GM19455 (cell line): ENCODE results near the gene GART.
A peak's percentile ranks its signal among the peaks of the same experiment; 100 is the strongest.

Experiments
- ATAC-seq: cut with Tn5 transposase; IDR thresholded peaks from one replicate; pipeline ENCODE4 v1.9.1; 2021; ENCODE audit not compliant: unreplicated experiment

GART gene

DNA sequence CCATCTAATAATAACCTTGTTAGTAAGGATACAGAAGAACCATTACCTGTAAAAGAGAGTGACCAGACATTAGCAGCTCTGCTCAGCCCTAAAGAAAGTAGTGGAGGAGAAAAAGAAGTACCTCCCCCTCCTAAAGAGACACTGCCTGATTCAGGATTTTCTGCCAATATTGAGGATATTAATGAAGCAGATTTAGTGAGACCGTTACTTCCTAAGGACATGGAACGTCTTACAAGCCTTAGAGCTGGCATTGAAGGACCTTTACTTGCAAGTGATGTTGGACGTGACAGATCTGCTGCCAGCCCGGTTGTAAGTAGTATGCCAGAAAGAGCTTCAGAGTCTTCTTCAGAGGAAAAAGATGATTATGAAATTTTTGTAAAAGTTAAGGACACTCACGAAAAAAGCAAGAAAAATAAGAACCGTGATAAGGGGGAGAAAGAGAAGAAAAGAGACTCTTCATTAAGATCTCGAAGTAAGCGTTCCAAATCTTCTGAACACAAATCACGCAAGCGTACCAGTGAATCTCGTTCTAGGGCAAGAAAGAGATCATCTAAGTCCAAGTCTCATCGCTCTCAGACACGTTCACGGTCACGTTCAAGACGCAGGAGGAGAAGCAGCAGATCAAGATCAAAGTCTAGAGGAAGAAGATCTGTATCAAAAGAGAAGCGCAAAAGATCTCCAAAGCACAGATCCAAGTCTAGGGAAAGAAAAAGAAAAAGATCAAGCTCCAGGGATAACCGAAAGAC, 12.5 kb upstream of the GART start:
- ATAC-seq = no peak

DNA sequence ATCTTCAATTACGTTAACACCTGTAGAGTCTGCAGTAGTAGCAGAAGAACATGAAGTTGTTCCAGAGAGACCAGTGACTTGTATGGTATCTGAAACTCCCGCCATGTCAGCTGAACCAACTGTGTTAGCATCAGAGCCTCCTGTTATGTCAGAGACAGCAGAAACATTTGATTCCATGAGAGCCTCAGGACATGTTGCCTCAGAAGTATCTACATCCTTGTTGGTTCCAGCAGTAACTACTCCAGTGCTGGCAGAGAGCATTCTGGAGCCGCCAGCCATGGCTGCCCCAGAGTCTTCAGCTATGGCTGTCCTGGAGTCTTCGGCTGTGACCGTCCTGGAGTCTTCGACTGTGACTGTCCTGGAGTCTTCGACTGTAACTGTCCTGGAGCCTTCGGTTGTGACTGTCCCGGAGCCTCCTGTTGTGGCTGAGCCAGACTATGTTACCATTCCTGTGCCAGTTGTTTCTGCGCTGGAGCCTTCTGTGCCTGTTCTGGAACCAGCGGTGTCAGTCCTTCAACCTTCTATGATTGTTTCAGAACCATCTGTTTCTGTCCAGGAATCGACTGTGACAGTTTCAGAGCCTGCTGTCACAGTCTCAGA, 11.2 kb upstream of the GART start:
- no peak for ATAC-seq

DNA sequence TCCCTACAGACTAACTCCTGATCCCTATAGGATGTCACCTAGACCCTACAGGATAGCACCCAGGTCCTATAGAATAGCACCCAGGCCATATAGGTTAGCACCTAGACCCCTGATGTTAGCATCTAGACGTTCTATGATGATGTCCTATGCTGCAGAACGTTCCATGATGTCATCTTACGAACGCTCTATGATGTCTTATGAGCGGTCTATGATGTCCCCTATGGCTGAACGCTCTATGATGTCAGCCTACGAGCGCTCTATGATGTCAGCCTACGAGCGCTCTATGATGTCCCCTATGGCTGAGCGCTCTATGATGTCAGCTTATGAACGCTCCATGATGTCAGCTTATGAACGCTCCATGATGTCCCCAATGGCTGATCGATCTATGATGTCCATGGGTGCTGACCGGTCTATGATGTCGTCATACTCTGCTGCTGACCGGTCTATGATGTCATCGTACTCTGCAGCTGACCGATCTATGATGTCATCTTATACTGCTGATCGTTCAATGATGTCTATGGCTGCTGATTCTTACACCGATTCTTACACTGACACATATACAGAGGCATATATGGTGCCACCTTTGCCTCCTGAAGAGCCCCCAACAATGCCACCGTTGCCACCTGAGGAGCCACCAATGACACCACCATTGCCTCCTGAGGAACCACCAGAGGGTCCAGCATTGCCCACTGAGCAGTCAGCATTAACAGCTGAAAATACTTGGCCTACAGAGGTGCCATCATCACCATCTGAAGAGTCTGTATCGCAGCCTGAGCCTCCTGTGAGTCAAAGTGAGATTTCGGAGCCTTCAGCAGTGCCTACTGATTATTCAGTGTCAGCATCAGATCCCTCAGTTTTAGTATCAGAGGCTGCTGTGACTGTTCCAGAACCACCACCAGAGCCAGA, 10.4 kb upstream of the GART start:
- no peak for ATAC-seq

DNA sequence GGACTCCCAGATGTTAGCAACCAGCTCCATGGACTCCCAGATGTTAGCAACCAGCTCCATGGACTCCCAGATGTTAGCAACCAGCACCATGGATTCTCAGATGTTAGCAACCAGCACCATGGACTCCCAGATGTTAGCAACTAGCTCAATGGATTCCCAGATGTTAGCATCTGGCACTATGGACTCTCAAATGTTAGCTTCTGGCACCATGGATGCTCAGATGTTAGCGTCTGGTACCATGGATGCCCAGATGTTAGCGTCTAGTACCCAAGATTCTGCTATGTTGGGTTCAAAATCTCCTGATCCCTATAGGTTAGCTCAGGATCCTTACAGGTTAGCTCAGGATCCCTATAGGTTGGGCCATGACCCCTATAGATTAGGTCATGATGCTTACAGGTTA, 9.7 kb upstream of the GART start:
- no peak for ATAC-seq

DNA sequence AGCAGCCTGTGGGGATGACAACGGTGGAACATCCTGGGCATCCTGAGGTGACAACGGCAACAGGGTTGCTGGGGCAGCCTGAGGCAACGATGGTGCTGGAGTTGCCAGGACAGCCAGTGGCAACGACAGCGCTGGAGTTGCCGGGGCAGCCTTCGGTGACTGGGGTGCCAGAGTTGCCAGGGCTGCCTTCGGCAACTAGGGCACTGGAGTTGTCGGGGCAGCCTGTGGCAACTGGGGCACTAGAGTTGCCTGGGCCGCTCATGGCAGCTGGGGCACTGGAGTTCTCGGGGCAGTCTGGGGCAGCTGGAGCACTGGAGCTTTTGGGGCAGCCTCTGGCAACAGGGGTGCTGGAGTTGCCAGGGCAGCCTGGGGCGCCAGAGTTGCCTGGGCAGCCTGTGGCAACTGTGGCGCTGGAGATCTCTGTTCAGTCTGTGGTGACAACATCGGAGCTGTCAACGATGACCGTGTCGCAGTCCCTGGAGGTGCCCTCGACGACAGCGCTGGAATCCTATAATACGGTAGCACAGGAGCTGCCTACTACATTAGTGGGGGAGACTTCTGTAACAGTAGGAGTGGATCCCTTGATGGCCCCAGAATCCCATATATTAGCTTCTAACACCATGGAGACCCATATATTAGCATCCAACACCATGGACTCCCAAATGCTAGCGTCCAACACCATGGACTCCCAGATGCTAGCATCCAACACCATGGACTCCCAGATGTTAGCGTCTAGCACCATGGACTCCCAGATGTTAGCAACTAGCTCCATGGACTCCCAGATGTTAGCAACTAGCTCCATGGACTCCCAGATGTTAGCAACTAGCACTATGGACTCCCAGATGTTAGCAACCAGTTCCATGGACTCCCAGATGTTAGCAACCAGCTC, 9.1 kb upstream of the GART start:
- ATAC-seq = no peak

DNA sequence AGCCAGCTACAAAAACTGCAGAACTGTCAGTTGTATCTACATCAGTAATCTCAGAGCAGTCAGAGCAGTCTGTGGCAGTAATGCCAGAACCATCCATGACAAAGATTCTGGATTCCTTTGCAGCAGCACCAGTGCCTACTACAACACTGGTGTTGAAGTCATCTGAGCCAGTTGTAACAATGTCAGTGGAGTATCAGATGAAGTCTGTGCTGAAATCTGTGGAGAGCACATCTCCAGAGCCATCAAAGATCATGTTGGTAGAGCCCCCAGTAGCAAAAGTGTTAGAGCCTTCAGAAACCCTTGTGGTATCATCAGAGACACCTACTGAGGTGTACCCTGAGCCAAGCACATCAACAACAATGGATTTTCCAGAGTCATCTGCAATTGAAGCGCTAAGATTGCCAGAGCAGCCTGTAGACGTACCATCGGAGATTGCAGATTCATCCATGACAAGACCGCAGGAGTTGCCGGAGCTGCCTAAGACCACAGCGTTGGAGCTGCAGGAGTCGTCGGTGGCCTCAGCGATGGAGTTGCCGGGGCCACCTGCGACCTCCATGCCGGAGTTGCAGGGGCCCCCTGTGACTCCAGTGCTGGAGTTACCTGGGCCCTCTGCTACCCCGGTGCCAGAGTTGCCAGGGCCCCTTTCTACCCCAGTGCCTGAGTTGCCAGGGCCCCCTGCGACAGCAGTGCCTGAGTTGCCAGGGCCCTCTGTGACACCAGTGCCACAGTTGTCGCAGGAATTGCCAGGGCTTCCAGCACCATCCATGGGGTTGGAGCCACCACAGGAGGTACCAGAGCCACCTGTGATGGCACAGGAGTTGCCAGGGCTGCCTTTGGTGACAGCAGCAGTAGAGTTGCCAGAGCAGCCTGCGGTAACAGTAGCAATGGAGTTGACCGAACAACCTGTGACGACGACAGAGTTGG, 8.2 kb upstream of the GART start:
- no peak for ATAC-seq

DNA sequence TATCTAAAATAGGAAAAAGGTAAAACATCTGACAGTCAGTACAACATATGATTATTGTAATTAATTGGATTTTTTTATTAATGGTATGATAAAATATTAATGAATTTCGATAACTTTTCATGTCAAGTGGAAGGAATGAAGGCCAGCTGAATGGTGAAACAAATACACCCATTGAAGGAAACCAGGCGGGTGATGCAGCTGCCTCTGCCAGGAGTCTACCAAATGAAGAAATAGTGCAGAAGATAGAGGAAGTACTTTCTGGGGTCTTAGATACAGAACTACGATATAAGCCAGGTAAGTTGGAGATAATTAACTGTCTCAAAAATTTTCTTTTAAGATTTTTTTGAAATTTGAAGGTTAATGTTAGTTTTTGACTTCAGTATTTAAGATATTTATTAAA, 4.2 kb upstream of the GART start:
- no peak for ATAC-seq

DNA sequence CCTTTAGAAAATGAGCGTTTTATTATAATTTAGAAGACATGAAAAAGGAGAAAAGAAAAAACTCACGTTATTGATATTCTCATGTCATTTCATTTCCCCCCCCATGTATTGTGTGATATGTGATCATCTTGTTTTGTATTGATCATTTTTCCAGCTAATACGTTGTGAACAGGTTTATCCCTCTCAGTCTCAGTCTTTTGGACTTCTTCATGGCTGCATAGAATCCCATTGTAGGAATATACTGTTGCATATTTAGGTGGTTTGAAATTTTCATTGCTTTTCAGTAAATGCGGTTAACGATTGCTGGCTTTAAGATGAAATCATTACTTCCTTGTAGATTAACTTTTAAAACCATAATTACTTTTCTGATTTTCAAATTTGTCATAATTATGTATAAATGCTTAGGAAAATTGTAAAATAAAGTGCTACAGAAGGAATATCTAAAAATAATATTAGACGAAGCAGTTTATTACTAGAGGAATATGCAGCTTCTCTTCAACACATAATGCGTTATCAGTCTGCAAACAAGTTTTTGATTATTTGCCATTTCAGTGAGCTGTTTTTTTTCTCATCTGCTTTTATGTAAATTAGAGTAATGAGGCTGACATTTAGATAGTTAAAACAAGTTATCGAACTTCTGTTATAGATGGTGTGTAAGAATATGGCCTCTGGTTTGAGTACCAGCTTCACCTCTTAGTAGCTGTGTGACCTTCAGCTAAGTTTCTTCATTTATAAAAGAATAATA, 2.7 kb upstream of the GART start:
- no peak for ATAC-seq

DNA sequence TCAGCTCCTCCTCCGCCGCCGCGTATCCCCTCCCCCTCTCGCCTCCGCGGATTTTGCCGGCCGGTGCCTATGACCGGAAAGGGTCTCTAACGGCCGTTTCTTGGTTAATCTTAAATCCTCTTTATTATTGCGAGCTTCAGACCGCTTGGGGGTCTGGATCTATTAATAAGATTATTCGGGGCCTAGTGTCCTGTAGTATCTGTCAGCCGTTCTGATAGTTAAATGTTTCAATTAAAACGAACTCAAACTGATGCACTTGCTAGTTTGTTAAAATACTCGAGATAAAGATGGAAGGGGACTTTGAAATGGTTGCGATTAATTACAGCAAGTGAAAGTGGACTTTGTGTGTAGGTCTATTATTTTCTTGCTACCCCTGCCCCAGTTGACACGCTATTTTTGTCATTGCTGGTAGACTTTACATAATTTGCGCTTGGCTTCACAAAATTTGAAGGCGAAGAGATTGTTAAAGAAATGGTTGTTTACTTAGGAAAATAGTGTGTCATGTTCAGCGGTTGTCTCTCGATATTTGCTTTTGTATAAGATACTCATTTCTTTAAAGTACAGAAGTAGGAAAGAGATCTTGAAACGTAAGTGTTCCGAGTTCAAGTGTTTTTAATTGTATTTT, 1.7 kb upstream of the GART start:
- ATAC-seq = no peak

DNA sequence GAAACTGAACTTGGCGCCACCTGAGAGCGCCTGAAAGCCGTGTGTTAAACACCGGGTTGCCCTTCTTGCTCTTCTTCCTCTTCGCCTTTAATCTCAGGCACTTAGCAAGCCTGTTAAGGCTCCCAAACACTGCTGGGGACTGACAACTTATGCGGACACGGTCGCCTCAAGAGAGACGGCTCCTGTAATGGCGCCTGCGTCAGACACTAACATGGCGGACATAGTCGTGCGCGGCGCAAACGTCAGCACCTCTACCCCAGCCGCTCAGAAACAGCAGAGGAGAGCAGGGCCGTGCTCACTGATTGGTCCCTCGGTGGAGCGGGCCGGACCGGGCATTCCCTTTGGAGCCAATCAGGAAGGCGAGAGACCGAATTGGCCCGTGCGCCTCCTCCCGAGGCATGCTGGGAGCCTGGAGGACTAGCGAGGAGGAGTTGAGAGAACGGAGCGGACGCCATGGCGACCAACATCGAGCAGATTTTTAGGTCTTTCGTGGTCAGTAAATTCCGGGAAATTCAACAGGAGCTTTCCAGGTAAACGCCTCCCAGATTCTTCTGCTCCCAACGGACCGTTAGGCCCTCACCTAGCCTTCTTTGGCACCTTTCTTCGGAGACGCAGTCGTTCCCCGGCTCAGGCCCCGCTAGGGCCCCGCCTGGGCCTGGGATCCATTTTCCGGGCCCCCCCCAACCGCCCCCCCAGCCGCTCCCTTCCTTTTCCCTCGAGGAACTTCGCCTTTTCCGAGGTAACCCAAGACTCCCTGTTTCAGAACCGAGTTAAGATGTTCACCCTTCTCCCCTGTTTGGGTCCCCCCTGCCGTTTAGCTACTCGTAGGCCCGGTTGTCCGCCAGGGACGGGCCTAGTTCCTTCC, 955 bp upstream of the GART start, which contains the start of gene SON:
Gene SON, plus strand, starts transcription at position 399 of the 865 bp plus-strand sequence. Its CDS starts 55 bp downstream, at position 454.
- peak; percentile 87 for ATAC-seq

DNA sequence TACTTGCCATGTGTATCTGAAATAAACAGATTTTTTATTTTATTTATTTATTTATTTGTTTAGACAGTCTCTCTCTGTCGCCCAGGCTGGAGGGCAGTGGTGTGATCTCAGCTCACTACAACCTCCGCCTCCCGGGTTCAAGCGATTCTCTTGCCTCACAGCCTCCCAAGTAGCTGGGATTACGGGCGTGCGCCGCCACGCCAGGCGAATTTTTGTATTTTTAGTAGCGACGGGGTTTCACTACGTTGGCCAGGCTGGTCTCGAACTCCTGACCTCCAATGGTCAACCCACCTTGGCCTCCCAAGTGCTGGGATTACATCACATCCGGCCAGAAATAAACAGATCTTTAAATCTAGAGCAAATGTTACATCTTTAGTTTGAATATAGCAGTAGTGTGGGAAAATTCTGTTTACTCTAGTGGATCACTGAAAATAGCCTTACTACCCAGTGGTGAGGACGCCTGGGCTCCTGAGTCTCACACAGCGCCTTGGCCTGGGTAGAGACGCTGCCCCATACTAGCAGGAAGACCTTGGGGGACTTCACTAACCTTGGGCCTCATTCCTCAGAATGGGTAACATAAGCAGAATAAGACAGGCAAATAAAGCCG, 709 bp downstream of the GART start:
- ATAC-seq = no peak

DNA sequence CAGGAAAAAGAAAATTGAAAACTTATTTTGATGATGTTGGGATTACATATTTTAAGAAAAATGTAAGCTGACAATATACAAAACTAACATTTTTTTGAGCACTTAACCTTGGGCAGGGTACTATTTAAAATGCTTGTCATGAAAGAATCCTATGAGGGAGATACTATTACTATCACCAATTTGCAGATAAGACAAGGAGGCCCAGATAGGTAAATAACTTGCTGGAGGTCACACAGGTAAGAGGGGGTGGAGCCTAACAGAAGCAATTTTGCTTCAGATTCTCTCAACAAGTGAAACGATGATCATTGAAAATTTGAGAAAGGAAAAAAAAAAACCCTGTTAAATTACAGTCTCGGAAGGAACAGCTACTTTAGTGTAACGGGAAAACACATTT, 1.2 kb downstream of the GART start:
- ATAC-seq = no peak

DNA sequence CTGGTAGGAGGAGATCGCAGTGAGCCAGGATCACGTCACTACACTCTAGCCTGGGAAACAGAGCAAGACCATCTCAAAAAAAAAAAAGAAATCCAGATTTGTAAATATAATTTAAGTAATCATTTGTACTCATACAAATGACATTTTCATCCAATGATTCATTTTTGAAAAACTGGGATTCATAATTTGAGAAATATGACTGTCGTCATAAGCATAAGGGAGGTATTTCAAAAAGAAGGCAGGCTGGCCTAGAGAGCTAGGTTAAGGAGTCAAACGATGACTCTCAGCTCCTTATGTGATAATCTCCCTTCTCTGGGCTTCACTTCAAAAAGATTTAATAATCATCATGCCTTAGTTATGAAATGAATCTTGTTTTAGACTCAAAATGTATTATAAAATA, 2.3 kb downstream of the GART start:
- ATAC-seq = no peak

DNA sequence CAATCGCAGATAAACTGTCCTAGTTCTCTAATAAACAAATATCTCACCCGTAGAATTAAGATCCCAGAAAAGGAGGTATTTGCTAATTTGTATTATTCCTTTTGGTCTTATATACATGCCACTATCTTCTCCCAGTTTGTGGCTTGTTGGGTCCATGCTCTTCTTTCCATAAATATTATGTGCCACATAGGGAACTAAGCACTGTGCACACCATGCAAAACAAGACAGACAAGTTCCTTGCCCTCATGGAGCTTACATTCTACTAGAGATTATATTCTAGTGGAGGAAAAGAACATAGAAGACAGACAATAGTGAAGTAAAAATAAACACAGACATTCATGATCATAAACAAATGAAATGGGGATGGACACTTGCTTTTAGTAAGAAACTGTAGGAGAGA, 4.7 kb downstream of the GART start:
- no peak for ATAC-seq

DNA sequence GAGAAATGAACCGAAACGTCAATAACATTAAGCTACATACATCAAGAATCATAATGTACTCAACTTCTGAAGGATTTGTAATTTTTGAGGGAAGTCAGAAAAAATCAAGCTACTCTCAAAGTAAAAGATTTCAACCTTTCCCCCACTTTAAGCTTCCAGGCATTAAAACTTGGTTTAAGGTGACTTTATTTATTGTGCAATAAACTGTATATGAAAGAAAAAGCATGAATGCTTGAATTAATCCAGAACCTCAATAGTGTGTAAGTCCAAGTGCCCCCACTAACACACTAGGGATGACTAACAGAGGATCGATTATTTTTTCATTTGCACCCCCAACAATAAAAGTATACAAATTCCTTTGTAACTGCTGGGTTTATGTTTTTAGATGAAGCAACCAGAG, 10.9 kb downstream of the GART start:
- no peak for ATAC-seq

DNA sequence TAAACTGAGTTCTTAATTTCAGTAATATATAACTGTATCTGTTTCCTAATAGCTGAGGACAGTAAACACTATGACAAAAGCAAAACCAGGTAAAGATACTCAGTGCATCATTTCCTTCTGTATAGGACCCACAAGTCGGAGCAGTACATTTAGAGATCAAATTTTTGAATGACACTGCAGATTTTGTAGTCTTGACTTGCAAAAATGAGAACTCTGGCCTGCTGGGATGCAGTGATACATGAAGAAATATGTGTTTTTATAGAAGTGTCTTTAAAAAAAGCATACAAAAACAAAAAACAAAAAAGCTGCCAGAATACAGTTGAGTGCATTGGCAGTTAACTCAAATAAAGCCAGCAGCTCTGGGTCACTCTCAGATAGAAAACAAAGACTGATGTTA, 19.0 kb downstream of the GART start:
- ATAC-seq = no peak

DNA sequence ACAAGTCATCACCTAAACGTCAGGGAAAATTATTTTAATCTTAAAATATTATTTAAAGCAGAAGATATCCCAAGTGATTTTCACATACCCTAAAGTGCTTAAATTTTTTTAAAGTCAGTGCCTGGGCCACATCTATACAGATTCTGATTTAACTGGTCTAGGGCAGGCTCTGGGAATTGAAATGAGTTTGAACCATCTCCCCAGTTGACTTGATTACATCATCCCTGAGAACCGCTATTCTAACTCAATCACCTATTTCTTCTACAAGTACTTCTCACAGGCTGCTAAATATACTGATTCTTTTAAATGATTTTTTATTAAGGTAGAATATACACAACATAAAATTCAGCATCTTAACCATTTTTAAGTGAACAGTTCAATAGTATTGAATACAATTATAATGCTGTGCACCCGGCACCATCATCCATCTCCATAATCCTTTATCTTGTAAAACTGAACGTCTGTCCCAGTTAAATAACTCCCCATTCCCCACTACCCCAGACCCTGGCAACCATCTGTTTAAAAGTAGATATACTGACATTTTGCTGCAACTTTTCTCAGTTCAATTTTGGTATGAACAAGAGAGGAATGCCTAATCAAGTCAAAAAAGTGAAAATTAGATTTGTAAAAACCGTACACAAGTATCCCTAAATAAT, 19.5 kb downstream of the GART start:
- ATAC-seq = no peak
